Putamen (tissue), 1 donor: ENCODE results near the gene RNLS.

Experiments
- DNase-seq: peaks from one replicate; pipeline ENCODE4 v3.0.0-alpha.2; 2016; ENCODE audit warnings: low spot score

RNLS gene

GRCh38 chr10:88230251-88230650, 352.9 kb downstream of the RNLS start:
- no peak for DNase-seq

GRCh38 chr10:88228130-88228529, 355.0 kb downstream of the RNLS start:
- DNase-seq: no peak

- DNase-seq: no peak
These were observed 355.6 kb downstream of the RNLS start for GRCh38 chr10:88227342-88228018.

GRCh38 chr10:88226891-88227290, 356.2 kb downstream of the RNLS start:
- no peak for DNase-seq

GRCh38 chr10:88226071-88226659, 357.0 kb downstream of the RNLS start:
- DNase-seq: no peak
